Body of pancreas (tissue), 4 donors: ENCODE results near the gene WHRN.

Experiments used
- POLR2A ChIP-seq, 3 donors: fragments of 450-650 bp; IDR thresholded peaks; one replicate each; pipeline ENCODE4 v1.6.1; 2016; ENCODE audit warnings: antibody characterized with exemption in 3 of 3, mild to moderate bottlenecking in 2 of 3
- TF ChIP-seq, protein P1 (sequence below), 7 experiments: fragments of 450-650 bp in 4 of 7; fragments of 200-600 bp in 3 of 7; sonication (generic) in 3 of 7; IDR thresholded peaks; one replicate each; pipeline ENCODE4 v1.5.1; 2016 to 2019; ENCODE audit warnings: antibody characterized with exemption in 7 of 7

DNA sequence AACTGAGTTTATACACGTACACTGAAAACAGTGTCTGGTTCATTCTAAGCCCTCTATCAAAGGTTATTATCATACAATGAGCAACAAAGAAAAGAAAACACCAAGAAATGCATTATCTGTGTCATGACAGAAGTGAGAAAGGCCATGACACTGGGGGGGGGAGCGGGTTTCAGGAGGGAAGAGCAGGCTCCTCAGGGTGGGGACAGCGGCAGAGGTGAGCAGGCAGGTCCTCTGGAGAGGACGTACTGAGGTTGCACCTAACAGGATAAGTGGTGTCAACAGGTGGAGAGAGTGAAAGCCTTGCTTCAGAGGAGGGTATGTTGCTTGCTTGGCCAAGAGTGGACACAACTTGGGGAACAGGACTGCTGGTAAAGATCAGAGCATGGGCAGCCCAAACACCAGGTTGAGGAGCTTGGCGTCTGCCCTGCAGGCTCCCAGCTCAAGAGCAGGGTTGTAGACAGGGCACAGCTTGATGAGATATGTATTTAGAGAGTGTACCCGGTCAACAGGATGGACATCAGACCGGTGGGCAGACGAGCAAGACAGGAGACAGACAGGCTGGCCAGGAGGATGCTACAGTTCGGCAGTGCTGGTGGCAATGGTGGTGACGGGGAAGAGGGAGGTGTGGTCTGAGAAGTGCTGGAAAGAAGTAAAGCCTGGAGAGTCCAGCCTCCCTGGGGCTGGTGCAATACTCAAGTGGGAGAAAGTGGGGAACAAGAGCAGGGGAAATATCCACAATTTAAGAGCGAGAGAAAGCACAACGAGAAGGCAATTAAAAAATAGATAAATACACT lies 10.3 kb downstream of the WHRN start:
- TF ChIP-seq, protein P1, sequence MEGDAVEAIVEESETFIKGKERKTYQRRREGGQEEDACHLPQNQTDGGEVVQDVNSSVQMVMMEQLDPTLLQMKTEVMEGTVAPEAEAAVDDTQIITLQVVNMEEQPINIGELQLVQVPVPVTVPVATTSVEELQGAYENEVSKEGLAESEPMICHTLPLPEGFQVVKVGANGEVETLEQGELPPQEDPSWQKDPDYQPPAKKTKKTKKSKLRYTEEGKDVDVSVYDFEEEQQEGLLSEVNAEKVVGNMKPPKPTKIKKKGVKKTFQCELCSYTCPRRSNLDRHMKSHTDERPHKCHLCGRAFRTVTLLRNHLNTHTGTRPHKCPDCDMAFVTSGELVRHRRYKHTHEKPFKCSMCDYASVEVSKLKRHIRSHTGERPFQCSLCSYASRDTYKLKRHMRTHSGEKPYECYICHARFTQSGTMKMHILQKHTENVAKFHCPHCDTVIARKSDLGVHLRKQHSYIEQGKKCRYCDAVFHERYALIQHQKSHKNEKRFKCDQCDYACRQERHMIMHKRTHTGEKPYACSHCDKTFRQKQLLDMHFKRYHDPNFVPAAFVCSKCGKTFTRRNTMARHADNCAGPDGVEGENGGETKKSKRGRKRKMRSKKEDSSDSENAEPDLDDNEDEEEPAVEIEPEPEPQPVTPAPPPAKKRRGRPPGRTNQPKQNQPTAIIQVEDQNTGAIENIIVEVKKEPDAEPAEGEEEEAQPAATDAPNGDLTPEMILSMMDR (IDR thresholded peaks at IDR 0.05) = no peak
- no peak for TF ChIP-seq POLR2A (IDR thresholded peaks at IDR 0.05)
